ENCODE results near the gene STKLD1. TPM values are rescaled to one million over a fixed set of nuclear protein-coding genes. Genes with fewer than 3 reads are reported as not detected.

STKLD1 gene
- total RNA-seq, 3 donors from 2014 or later, result 0.41 to 1.4 (median 1.3) TPM

DNA sequence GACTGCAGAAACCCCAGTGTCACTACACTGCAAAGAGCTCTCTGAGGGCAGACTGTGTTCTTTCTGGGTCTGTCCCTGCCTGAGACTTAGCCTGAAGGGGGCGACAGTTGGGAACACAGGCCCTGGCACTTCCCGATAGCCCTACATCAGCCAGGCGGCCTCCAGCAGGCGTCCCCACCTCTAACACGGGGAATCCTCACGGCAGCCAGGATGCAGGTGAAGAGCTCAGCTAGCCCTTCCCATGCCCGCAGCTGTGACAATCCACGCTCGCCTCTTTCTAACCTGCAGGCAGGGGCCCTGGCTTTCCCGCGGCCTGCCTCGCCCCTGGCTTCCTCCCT, 34.1 kb upstream of the STKLD1 start:
- intact Hi-C loops (cut with DNase I, micrococcal nuclease), result no loop called here
- DNase-seq (no peak), ATAC-seq (peak; percentile 27)
- no peak overlapping the region for H3K4me3 ChIP-seq
- H3K9me3 ChIP-seq, result no peaks in the 10 kb centered on the region
- no peaks in the 10 kb centered on the region for H3K36me3 ChIP-seq (ENCODE audit: low read depth)
- TF ChIP-seq, protein P1, sequence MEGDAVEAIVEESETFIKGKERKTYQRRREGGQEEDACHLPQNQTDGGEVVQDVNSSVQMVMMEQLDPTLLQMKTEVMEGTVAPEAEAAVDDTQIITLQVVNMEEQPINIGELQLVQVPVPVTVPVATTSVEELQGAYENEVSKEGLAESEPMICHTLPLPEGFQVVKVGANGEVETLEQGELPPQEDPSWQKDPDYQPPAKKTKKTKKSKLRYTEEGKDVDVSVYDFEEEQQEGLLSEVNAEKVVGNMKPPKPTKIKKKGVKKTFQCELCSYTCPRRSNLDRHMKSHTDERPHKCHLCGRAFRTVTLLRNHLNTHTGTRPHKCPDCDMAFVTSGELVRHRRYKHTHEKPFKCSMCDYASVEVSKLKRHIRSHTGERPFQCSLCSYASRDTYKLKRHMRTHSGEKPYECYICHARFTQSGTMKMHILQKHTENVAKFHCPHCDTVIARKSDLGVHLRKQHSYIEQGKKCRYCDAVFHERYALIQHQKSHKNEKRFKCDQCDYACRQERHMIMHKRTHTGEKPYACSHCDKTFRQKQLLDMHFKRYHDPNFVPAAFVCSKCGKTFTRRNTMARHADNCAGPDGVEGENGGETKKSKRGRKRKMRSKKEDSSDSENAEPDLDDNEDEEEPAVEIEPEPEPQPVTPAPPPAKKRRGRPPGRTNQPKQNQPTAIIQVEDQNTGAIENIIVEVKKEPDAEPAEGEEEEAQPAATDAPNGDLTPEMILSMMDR (IDR thresholded peaks at IDR 0.05), result no peak
- peaks cover 8% of the 10 kb centered on the region for H3K4me1 ChIP-seq (ENCODE audit: low read depth)

DNA sequence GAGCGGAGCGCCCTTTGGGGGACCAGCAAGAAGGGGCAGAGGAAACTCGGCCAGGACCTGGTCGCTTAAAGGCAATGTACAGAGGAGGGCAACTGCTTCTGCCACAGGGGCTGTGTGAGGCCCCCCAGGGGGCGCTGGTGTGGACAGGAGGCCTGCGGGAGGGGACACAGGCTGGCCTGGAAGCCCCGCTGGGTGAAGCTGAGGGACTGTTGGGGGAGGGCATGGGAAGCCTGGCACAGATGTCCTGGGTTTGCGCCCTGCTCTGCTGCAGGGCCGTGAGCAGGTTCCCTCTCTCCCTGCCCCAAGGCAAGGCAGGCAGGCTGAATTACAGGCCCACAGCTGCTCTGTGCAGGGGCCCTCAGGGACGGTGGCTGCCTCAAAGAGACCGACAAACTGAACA, 33.6 kb upstream of the STKLD1 start:
- DNase-seq, result no peak
- intact Hi-C loops (cut with DNase I, micrococcal nuclease), result no loop called here
- ATAC-seq, result no peak

DNA sequence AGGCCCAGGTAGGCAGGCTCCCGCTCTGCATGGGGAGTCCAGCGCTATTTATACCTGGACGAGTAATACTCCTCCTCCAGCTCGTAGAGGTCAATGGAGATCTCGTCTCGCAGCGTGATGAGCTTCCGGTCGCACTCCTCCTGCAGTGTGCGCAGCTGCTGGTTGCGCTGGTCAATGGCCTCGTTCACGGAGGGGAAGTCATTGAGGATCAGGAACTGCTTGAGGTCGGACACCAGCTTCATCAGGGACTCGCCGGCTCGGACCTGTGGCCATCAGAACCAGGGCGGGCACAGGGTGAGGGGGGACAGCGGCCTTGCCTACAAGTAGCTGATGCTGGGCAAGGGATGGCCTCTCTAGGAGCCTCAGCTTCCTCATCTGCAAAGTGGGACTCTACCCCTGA, 32.1 kb upstream of the STKLD1 start:
- Histone ChIP-seq H3K36me3 (ENCODE audit: low read depth) (no peaks in the 10 kb centered on the region), H3K4me3 (no peak overlapping the region), H3K9me3 (no peaks in the 10 kb centered on the region), H3K4me1 (ENCODE audit: low read depth) (peaks cover 10% of the 10 kb centered on the region)
- intact Hi-C loops (cut with DNase I, micrococcal nuclease), result no loop called here
- TF ChIP-seq, protein P1 (IDR thresholded peaks at IDR 0.05), result no peak
- no peak for ATAC-seq
- DNase-seq, result no peak

More for the DNA sequence above, 33.6 kb upstream of the STKLD1 start:
- Histone ChIP-seq H3K4me3 (no peak overlapping the region), H3K4me1 (ENCODE audit: low read depth) (peaks cover 8% of the 10 kb centered on the region), H3K9me3 (no peaks in the 10 kb centered on the region), H3K36me3 (ENCODE audit: low read depth) (no peaks in the 10 kb centered on the region)
- TF ChIP-seq, protein P1 (IDR thresholded peaks at IDR 0.05), result no peak

DNA sequence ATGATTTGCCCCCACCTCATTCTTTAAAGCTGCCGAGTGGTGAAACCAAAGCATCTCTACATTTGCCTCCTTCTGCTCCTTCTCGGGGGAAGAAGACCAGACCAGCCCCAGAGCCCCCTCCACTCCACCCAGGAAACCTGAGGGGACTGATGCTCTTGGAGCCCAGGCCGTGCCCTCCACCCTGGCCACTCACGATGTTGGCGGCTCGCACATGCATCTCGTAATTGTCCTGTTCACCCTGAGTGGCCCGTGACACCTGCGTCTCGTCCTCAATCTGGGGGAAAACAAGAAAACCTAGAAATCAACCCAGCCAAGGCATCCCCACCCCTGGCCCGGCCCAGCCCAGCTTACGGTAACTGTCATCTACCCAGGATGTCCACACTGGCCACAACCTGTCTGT, 31.2 kb upstream of the STKLD1 start:
- H3K9me3 ChIP-seq, result no peaks in the 10 kb centered on the region
- H3K4me3 ChIP-seq, result no peak overlapping the region
- ATAC-seq, result no peak
- TF ChIP-seq, protein P1 (IDR thresholded peaks at IDR 0.05), result no peak
- H3K36me3 ChIP-seq (ENCODE audit: low read depth), result peaks cover 3% of the 10 kb centered on the region
- H3K4me1 ChIP-seq (ENCODE audit: low read depth), result peaks cover 19% of the 10 kb centered on the region
- no peak for DNase-seq
- intact Hi-C loops (cut with DNase I, micrococcal nuclease), result no loop called here

DNA sequence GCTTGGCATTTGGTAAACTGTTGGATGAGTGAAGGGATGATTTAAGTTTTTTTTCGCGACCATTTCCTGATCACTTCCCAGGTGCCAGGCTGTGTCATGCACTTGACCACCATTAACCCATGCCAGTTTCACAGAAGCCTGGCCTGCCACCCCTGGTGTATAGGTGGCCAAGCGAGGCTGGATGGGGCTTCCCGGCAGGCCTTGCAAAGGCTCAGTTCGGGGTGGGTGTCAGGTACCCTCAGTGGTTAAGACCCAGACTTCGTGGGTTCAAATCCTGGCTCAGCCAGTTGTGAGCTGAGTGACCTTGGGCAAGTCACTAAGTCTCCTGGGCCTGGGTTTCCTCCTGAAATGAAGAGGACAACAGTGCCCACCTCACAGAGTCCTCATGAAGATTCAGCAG, 30.6 kb upstream of the STKLD1 start:
- DNase-seq (no peak), ATAC-seq (no peak)
- no peak overlapping the region for H3K4me3 ChIP-seq
- peaks cover 9% of the 10 kb centered on the region for H3K36me3 ChIP-seq (ENCODE audit: low read depth)
- TF ChIP-seq, protein P1 (IDR thresholded peaks at IDR 0.05), result no peak
- peaks cover 19% of the 10 kb centered on the region for H3K4me1 ChIP-seq (ENCODE audit: low read depth)
- intact Hi-C loops (cut with DNase I, micrococcal nuclease), result no loop called here
- no peaks in the 10 kb centered on the region for H3K9me3 ChIP-seq

Data from mucosa of descending colon (tissue), 3 donors.